IMR-90 (cell line): ENCODE measurements around the gene SIRT7. TPM values are rescaled to one million over a fixed set of nuclear protein-coding genes. Genes with fewer than 3 reads are reported as not detected.

Experiments
- ATAC-seq: fragments of 200-7000 bp; cut with Tn5 transposase; 2 replicates; pipeline ENCODE4 v1.9.1; 2020; ENCODE audit warnings: low read depth, mild to moderate bottlenecking, moderate library complexity
- BruUV-seq: library from RNA; stranded (reverse); fragments of 400-500 nt; replicated peaks from 2 replicates; lab custom pipeline; 2021; lab: Mats Ljungman, UMichigan
- CTCF ChIA-PET: fragments of 300-600 bp; formaldehyde crosslinking; extraction: SDS; loops from one replicate; lab custom pipeline; 2021; ENCODE audit warnings: antibody characterized with exemption; lab: Yijun Ruan, JAX
- POLR2A ChIA-PET: fragments of 300-600 bp; sonication (Branson Sonifier 250); formaldehyde crosslinking; loops from one replicate; lab custom pipeline; 2022; ENCODE audit warnings: antibody characterized with exemption; ENCODE audit not compliant: unreplicated experiment; lab: Charles Lee
- DNase-seq: peaks from one replicate; pipeline ENCODE4 v3.0.0; 2013
- H2AFZ ChIP-seq: replicated peaks from 2 replicates; pipeline ENCODE3; 2013; ENCODE audit warnings: low read length, mild to moderate bottlenecking; ENCODE audit not compliant: poor library complexity
- H2AK5ac ChIP-seq: 2 replicates; pipeline ENCODE4 v1.6.1; 2013; ENCODE audit warnings: low read depth, low read length, inconsistent platforms
- H2AK9ac ChIP-seq: replicated peaks from 2 replicates; pipeline ENCODE3; 2013; ENCODE audit warnings: mild to moderate bottlenecking, low read depth, low read length, moderate library complexity; ENCODE audit not compliant: poor library complexity
- H2BK120ac ChIP-seq: 2 replicates; pipeline ENCODE4 v1.6.1; 2013; ENCODE audit warnings: low read depth, low read length, inconsistent platforms
- H2BK15ac ChIP-seq: 3 replicates; pipeline ENCODE4 v1.6.1; 2013; ENCODE audit warnings: low read depth, low read length, inconsistent platforms
- H2BK20ac ChIP-seq: 2 replicates; pipeline ENCODE4 v1.6.1; 2013; ENCODE audit warnings: low read depth, mild to moderate bottlenecking, inconsistent platforms, low read length, moderate library complexity
- H2BK5ac ChIP-seq: 2 replicates; pipeline ENCODE4 v1.6.1; 2013; ENCODE audit warnings: mild to moderate bottlenecking, low read depth, low read length, inconsistent platforms; ENCODE audit not compliant: poor library complexity, severe bottlenecking
- H3K14ac ChIP-seq: replicated peaks from 2 replicates; pipeline ENCODE4 v1.6.1; 2013; ENCODE audit warnings: low read depth, low read length, inconsistent platforms
- H3K18ac ChIP-seq: 2 replicates; pipeline ENCODE4 v1.6.1; 2013; ENCODE audit warnings: low read depth, low read length, control low read depth
- H3K23ac ChIP-seq: 2 replicates; pipeline ENCODE4 v1.6.1; 2013; ENCODE audit warnings: low read depth, low read length, inconsistent platforms
- H3K27ac ChIP-seq: 2 replicates; pipeline ENCODE4 v1.5.1; 2013; ENCODE audit warnings: mild to moderate bottlenecking, control low read depth, low read length; ENCODE audit not compliant: insufficient read depth
- H3K27me3 ChIP-seq: 2 replicates; pipeline ENCODE4 v1.6.1; 2013; ENCODE audit warnings: low read length; ENCODE audit not compliant: control insufficient read depth, insufficient read depth
- H3K36me3 ChIP-seq: 2 replicates; pipeline ENCODE4 v1.6.1; 2013; ENCODE audit warnings: low read length, mixed read lengths; ENCODE audit not compliant: control insufficient read depth, insufficient read depth
- H3K4ac ChIP-seq: 2 replicates; pipeline ENCODE4 v1.6.1; 2013; ENCODE audit warnings: low read depth, low read length, inconsistent platforms
- H3K4me1 ChIP-seq: 2 replicates; pipeline ENCODE4 v1.6.1; 2013; ENCODE audit warnings: low read length, mixed read lengths; ENCODE audit not compliant: control insufficient read depth, insufficient read depth
- H3K4me2 ChIP-seq: 2 replicates; pipeline ENCODE4 v1.6.1; 2013; ENCODE audit warnings: low read depth, mild to moderate bottlenecking, control low read depth, low read length, moderate library complexity
- H3K4me3 ChIP-seq: 2 replicates; pipeline ENCODE4 v1.5.1; 2013; ENCODE audit warnings: low read depth, mild to moderate bottlenecking, control low read depth, low read length, moderate library complexity; ENCODE audit not compliant: insufficient read depth
- H3K56ac ChIP-seq: 2 replicates; pipeline ENCODE4 v1.6.1; 2013; ENCODE audit warnings: low read length, inconsistent platforms; ENCODE audit not compliant: insufficient read depth; ENCODE audit errors: extremely low read depth
- H3K79me1 ChIP-seq, 2 experiments: 2 replicates each; pipeline ENCODE4 v1.6.1; 2013; ENCODE audit warnings: low read length in 2 of 2, inconsistent platforms in 1 of 2, low read depth in 1 of 2
- H3K9ac ChIP-seq: 2 replicates; pipeline ENCODE4 v1.6.1; 2013; ENCODE audit warnings: low read depth, low read length, control low read depth
- H3K9me1 ChIP-seq: 2 replicates; pipeline ENCODE4 v1.6.1; 2013; ENCODE audit warnings: low read length, inconsistent platforms; ENCODE audit not compliant: insufficient read depth
- H3K9me3 ChIP-seq: 2 replicates; pipeline ENCODE4 v1.6.1; 2013; ENCODE audit warnings: low read length; ENCODE audit not compliant: control insufficient read depth, insufficient read depth
- H4K20me1 ChIP-seq: 2 replicates; pipeline ENCODE4 v1.6.1; 2013; ENCODE audit warnings: low read length, inconsistent platforms; ENCODE audit not compliant: insufficient read depth
- H4K5ac ChIP-seq: 2 replicates; pipeline ENCODE4 v1.6.1; 2013; ENCODE audit warnings: mild to moderate bottlenecking, low read depth, low read length, control low read depth
- H4K8ac ChIP-seq, 2 experiments: 2 replicates each; pipeline ENCODE4 v1.6.1; 2013; ENCODE audit warnings: low read depth in 2 of 2, low read length in 2 of 2, control low read depth in 1 of 2, inconsistent platforms in 1 of 2
- H4K91ac ChIP-seq: 2 replicates; pipeline ENCODE4 v1.6.1; 2013; ENCODE audit warnings: low read depth, low read length, inconsistent platforms; ENCODE audit not compliant: insufficient read depth
- CEBPB ChIP-seq: IDR thresholded peaks from 2 replicates; pipeline ENCODE4 v1.6.1; 2012; ENCODE audit warnings: low read depth, low read length, improper control_type of control experiment
- WGBS, 2 experiments: methylation state at CpG; one replicate each; pipeline versions ENCODE4 v1.1.5 to v1.1.7; 2013; ENCODE audit warnings: missing lambda C conversion rate in 2 of 2; ENCODE audit not compliant: insufficient read length in 1 of 2; ENCODE audit errors: extremely low coverage in 2 of 2; 5-methylcytosine and 5-hydroxymethylcytosine counted together
- dilution Hi-C: fragments of 300-500 bp; cut with HindIII; formaldehyde crosslinking; loops from one replicate; pipeline ENCODE4 v1.14.3; 2018; ENCODE audit warnings: low sequenced_read_pairs; ENCODE audit not compliant: unreplicated experiment
- in situ Hi-C: fragments of 300-500 bp; cut with MboI; formaldehyde crosslinking; loops from 3 replicates; pipeline ENCODE4 v1.14.3; 2019; ENCODE audit warnings: low sequenced_read_pairs, inconsistent platforms, mixed read lengths
- intact Hi-C: fragments of 100-400 bp; cut with micrococcal nuclease; formaldehyde crosslinking; loops from 2 replicates; pipeline ENCODE4 v1.10.0; 2022
- polyA plus RNA-seq, 3 experiments: library from polyadenylated mRNA; depleted of rRNA; stranded (reverse); fragments of >200 nt; gene quantifications; 2 replicates each; pipeline ENCODE4 v1.2.3, GENCODE V29; 2012; ENCODE audit warnings: low replicate concordance in 1 of 3
- total RNA-seq: library from RNA; depleted of rRNA; stranded (reverse); fragments of >200 nt; gene quantifications from 2 replicates; pipeline ENCODE4 v1.2.3, GENCODE V29; 2012

Gene SIRT7
- total and polyA plus RNA-seq, 2 of the 4 experiments (the other 2 are of a cell fraction), result 14.5 to 19.8 TPM

- Histone ChIP-seq H2BK20ac (no peak overlapping the region), H4K5ac (no peak overlapping the region), H3K56ac (no peak overlapping the region), H3K27ac (no peak overlapping the region), H4K20me1 (peaks cover 18% of the 10 kb centered on the region), H3K9ac (peak overlapping the region; percentile 82; the same call in 1 of the 2 replicates), H3K4me1 (peaks cover 4% of the 10 kb centered on the region; the same call in 1 of the 2 replicates), H2AK5ac (no peak overlapping the region), H3K23ac (peak overlapping the region; percentile 43; the same call in 1 of the 2 replicates), H2BK15ac (no peak overlapping the region), H3K4me2 (no peak overlapping the region), H2BK120ac (no peak overlapping the region), H2AFZ (no peak overlapping the region), H3K14ac (no peak overlapping the region), H3K27me3 (no peaks in the 10 kb centered on the region), H4K91ac (no peak overlapping the region), H3K9me3 (no peaks in the 10 kb centered on the region), H3K4ac (no peak overlapping the region), H3K79me1 (peaks cover 48 to 72% of the 10 kb centered on the region in 2 experiments), H4K8ac (0 out of 4 replicates have a peak overlapping the region, but pooled peaks of 1 of the 2 experiments have one; percentile 1), H3K18ac (no peak overlapping the region), H3K36me3 (peaks cover 57% of the 10 kb centered on the region), H2BK5ac (no peak overlapping the region), H2AK9ac (no peak overlapping the region), H3K9me1 (0 out of 2 replicates have a peak, but pooled peaks cover 4% of the 10 kb centered on the region), H3K4me3 (no peak overlapping the region)
- no TSS peak for BruUV-seq
- ATAC-seq (no peak), DNase-seq (no peak)
- ChIA-PET CTCF (no interaction called here), POLR2A (no interaction called here)
- 90% methylated on average over 2 of the region's 9 CpGs; no CpG with 5 or more reads in 1 of the 2 experiments for WGBS, 2 experiments
- no peak for TF ChIP-seq CEBPB
- intact Hi-C loops (no loop called here), dilution Hi-C loops (no loop called here), in situ Hi-C loops (no loop called here)
Measured at GRCh38 chr17:81889602-81890001, 28.4 kb downstream of the SIRT7 start.
